SK-N-SH treated with all-trans-retinoic acid at 6 μM for 48 hours (cell line): ENCODE data around the gene IQCK.

ENCODE experiments used
- ATAC-seq: fragments of 200-7000 bp; cut with Tn5 transposase; 3 replicates; pipeline ENCODE4 v1.9.1; 2020; ENCODE audit warnings: mild to moderate bottlenecking, moderate library complexity
- ARNTL ChIP-seq: fragments of 450-650 bp; formaldehyde crosslinking; IDR thresholded peaks from 2 replicates; pipeline ENCODE4 v1.5.0; 2020; ENCODE audit warnings: low read depth, mild to moderate bottlenecking, moderate library complexity, borderline replicate concordance
- BACH2 ChIP-seq: fragments of 250-450 bp; sonication (Bioruptor Pico); IDR thresholded peaks from 2 replicates; pipeline ENCODE4 v1.9.0; 2021; ENCODE audit warnings: mild to moderate bottlenecking, borderline replicate concordance
- CSDC2 ChIP-seq: fragments of 250-450 bp; sonication (Bioruptor Pico); IDR thresholded peaks from 2 replicates; pipeline ENCODE4 v1.5.0; 2020; ENCODE audit warnings: mild to moderate bottlenecking, moderate library complexity
- CSRNP3 ChIP-seq: fragments of 250-450 bp; sonication (Bioruptor Pico); IDR thresholded peaks from 2 replicates; pipeline ENCODE4 v1.5.1; 2021; ENCODE audit warnings: mild to moderate bottlenecking, moderate library complexity
- ESRRG ChIP-seq: fragments of 250-450 bp; sonication (Bioruptor Pico); IDR thresholded peaks from 2 replicates; pipeline ENCODE4 v1.6.1; 2021; ENCODE audit warnings: mild to moderate bottlenecking
- GLIS3 ChIP-seq: fragments of 250-450 bp; sonication (Bioruptor Pico); IDR thresholded peaks from 2 replicates; pipeline ENCODE4 v1.5.0; 2020; ENCODE audit warnings: mild to moderate bottlenecking, moderate library complexity
- ISL1 ChIP-seq: fragments of 250-450 bp; sonication (Bioruptor Pico); IDR thresholded peaks from 2 replicates; pipeline ENCODE4 v2.1.2; 2022; ENCODE audit warnings: mild to moderate bottlenecking, moderate library complexity
- OSR1 ChIP-seq: fragments of 250-450 bp; sonication (Bioruptor Pico); IDR thresholded peaks from 2 replicates; pipeline ENCODE4 v1.8.0; 2022; ENCODE audit warnings: moderate library complexity, mild to moderate bottlenecking, inconsistent platforms
- PATZ1 ChIP-seq: fragments of 250-450 bp; sonication (Bioruptor Pico); IDR thresholded peaks from 2 replicates; pipeline ENCODE4 v1.8.0; 2020; ENCODE audit warnings: mild to moderate bottlenecking, moderate library complexity, borderline replicate concordance
- PPARA ChIP-seq: fragments of 250-450 bp; sonication (Bioruptor Pico); IDR thresholded peaks from 2 replicates; pipeline ENCODE4 v1.5.0; 2020; ENCODE audit warnings: mild to moderate bottlenecking, borderline replicate concordance
- RARB ChIP-seq: fragments of 250-450 bp; sonication (Bioruptor Pico); IDR thresholded peaks from 2 replicates; pipeline ENCODE4 v1.8.0; 2021; ENCODE audit warnings: mild to moderate bottlenecking, moderate library complexity
- SNAI2 ChIP-seq: fragments of 250-450 bp; sonication (Bioruptor Pico); IDR thresholded peaks from 2 replicates; pipeline ENCODE4 v1.5.0; 2020; ENCODE audit warnings: mild to moderate bottlenecking, moderate library complexity
- TCF4 ChIP-seq: fragments of 250-450 bp; sonication (Bioruptor Pico); IDR thresholded peaks from 2 replicates; pipeline ENCODE4 v1.8.0; 2021; ENCODE audit warnings: mild to moderate bottlenecking, moderate library complexity, borderline replicate concordance
- TOX ChIP-seq: fragments of 250-450 bp; sonication (Bioruptor Pico); IDR thresholded peaks from 2 replicates; pipeline ENCODE4 v1.8.0; 2021; ENCODE audit warnings: mild to moderate bottlenecking, moderate library complexity, borderline replicate concordance
- TSHZ2 ChIP-seq: fragments of 250-450 bp; sonication (Bioruptor Pico); IDR thresholded peaks from 2 replicates; pipeline ENCODE4 v1.5.0; 2020; ENCODE audit warnings: mild to moderate bottlenecking, moderate library complexity
- ZC3H10 ChIP-seq: fragments of 250-450 bp; sonication (Bioruptor Pico); IDR thresholded peaks from 2 replicates; pipeline ENCODE4 v1.5.1; 2021; ENCODE audit warnings: mild to moderate bottlenecking, moderate library complexity
- ZFP3 ChIP-seq: fragments of 250-450 bp; sonication (Bioruptor Pico); IDR thresholded peaks from 2 replicates; pipeline ENCODE4 v1.5.0; 2020; ENCODE audit warnings: mild to moderate bottlenecking, moderate library complexity
- ZFP30 ChIP-seq: fragments of 450-650 bp; formaldehyde crosslinking; IDR thresholded peaks from 2 replicates; pipeline ENCODE4 v1.5.0; 2022; ENCODE audit warnings: mild to moderate bottlenecking, moderate library complexity
- ZNF70 ChIP-seq: fragments of 450-650 bp; formaldehyde crosslinking; IDR thresholded peaks from 2 replicates; pipeline ENCODE4 v1.5.0; 2020; ENCODE audit warnings: mild to moderate bottlenecking, moderate library complexity

Gene IQCK

GRCh38 chr16:19706846-19707245 lies 11.2 kb upstream of the IQCK start:
- no peak for ATAC-seq
- TF ChIP-seq TOX (CRISPR knock-in tag) (no peak), PATZ1 (no peak), ZFP30 (CRISPR knock-in tag) (no peak)

GRCh38 chr16:19707569-19708295 lies 10.3 kb upstream of the IQCK start:
- no peak for TF ChIP-seq ARNTL (CRISPR knock-in tag)
- no peak for TF ChIP-seq ESRRG (CRISPR knock-in tag)
- TF ChIP-seq SNAI2 (CRISPR knock-in tag): no peak
- TF ChIP-seq ZFP3 (CRISPR knock-in tag): no peak
- TF ChIP-seq CSRNP3: no peak
- ATAC-seq: no peak

GRCh38 chr16:19708296-19709205 lies 9.5 kb upstream of the IQCK start:
- TF ChIP-seq TSHZ2 (CRISPR knock-in tag): no peak
- TF ChIP-seq ZC3H10: no peak
- TF ChIP-seq ESRRG (CRISPR knock-in tag): no peak
- no peak for TF ChIP-seq RARB (CRISPR knock-in tag)
- TF ChIP-seq TCF4 (CRISPR knock-in tag): no peak
- TF ChIP-seq PATZ1: no peak
- TF ChIP-seq BACH2 (CRISPR knock-in tag): no peak
- no peak for TF ChIP-seq ISL1 (CRISPR knock-in tag)
- TF ChIP-seq GLIS3 (CRISPR knock-in tag): no peak
- no peak for TF ChIP-seq ZFP3 (CRISPR knock-in tag)
- TF ChIP-seq SNAI2 (CRISPR knock-in tag): no peak
- TF ChIP-seq OSR1 (CRISPR knock-in tag): no peak
- no peak for TF ChIP-seq CSDC2 (CRISPR knock-in tag)
- TF ChIP-seq TOX (CRISPR knock-in tag): no peak
- no peak for TF ChIP-seq ZNF70 (CRISPR knock-in tag)
- no peak for TF ChIP-seq PPARA (CRISPR knock-in tag)

More at GRCh38 chr16:19708296-19709205, 9.5 kb upstream of the IQCK start:
- no peak; the same call in 2 of the 3 replicates for ATAC-seq
